Keratinocyte (primary cell): ENCODE data around the gene GPR157. TPM values are rescaled to one million over a fixed set of nuclear protein-coding genes. Genes with fewer than 3 reads are reported as not detected.

Experiments
- DNase-seq: peaks from one replicate; pipeline ENCODE4 v3.0.0-alpha.2; 2011; ENCODE audit warnings: low read depth, missing footprints, low spot score
- FAIRE-seq: peaks from 2 replicates; lab custom pipeline; 2011; peaks lifted over from hg19 to GRCh38; lab: Jason Lieb, UNC
- H2AFZ ChIP-seq: 2 replicates; pipeline ENCODE4 v1.6.0; 2012; ENCODE audit warnings: low read length, control low read depth, inconsistent platforms; ENCODE audit not compliant: control insufficient read depth
- H3K27ac ChIP-seq: 2 replicates; pipeline ENCODE4 v1.5.1; 2011; ENCODE audit warnings: low read length; ENCODE audit not compliant: control insufficient read depth, insufficient read depth
- H3K27me3 ChIP-seq: 3 replicates; pipeline ENCODE4 v1.6.0; 2011; ENCODE audit warnings: low read length; ENCODE audit not compliant: control insufficient read depth, insufficient read depth; ENCODE audit errors: extremely low read depth
- H3K36me3 ChIP-seq, 2 experiments: 2 replicates in 1 of 2; 3 replicates in 1 of 2; pipeline ENCODE4 v1.5.1; 2011; ENCODE audit warnings: low read length in 2 of 2, mild to moderate bottlenecking in 1 of 2; ENCODE audit not compliant: control insufficient read depth in 2 of 2, insufficient read depth in 2 of 2; ENCODE audit errors: extremely low read depth in 1 of 2
- H3K4me1 ChIP-seq: 3 replicates; pipeline ENCODE4 v1.5.1; 2011; ENCODE audit warnings: low read length; ENCODE audit not compliant: control insufficient read depth, insufficient read depth; ENCODE audit errors: extremely low read depth
- H3K4me2 ChIP-seq: 3 replicates; pipeline ENCODE4 v1.6.0; 2011; ENCODE audit warnings: low read depth, low read length; ENCODE audit not compliant: control insufficient read depth, insufficient read depth; ENCODE audit errors: extremely low read depth
- H3K4me3 ChIP-seq, 3 experiments: fragments of 200-600 bp in 1 of 3; sonication (generic) in 1 of 3; 2 replicates in 2 of 3; 3 replicates in 1 of 3; pipeline ENCODE4 v1.5.1; 2011 to 2016; ENCODE audit warnings: low read length in 3 of 3, mild to moderate bottlenecking in 3 of 3, control low read depth in 2 of 3, inconsistent platforms in 1 of 3, low read depth in 1 of 3, mixed read lengths in 1 of 3, mixed run types in 1 of 3, moderate library complexity in 1 of 3; ENCODE audit not compliant: control insufficient read depth in 2 of 3, insufficient read depth in 2 of 3; ENCODE audit errors: extremely low read depth in 1 of 3
- H3K79me2 ChIP-seq: 2 replicates; pipeline ENCODE4 v1.6.0; 2012; ENCODE audit warnings: low read length; ENCODE audit not compliant: control insufficient read depth, insufficient read depth
- H3K9ac ChIP-seq: 3 replicates; pipeline ENCODE4 v1.6.0; 2011; ENCODE audit warnings: low read length; ENCODE audit not compliant: control insufficient read depth, insufficient read depth; ENCODE audit errors: extremely low read depth
- H3K9me1 ChIP-seq: 3 replicates; pipeline ENCODE4 v1.6.0; 2011; ENCODE audit warnings: low read length; ENCODE audit not compliant: control insufficient read depth, insufficient read depth; ENCODE audit errors: extremely low read depth
- H3K9me3 ChIP-seq: 2 replicates; pipeline ENCODE4 v1.5.1; 2012; ENCODE audit warnings: low read depth, low read length; ENCODE audit not compliant: control insufficient read depth
- H4K20me1 ChIP-seq: 3 replicates; pipeline ENCODE4 v1.6.0; 2011; ENCODE audit warnings: low read length; ENCODE audit not compliant: control insufficient read depth, insufficient read depth; ENCODE audit errors: extremely low read depth
- CTCF ChIP-seq, 3 experiments: IDR thresholded peaks in 1 of 3; conservative IDR thresholded peaks in 1 of 3; optimal IDR thresholded peaks in 1 of 3; 2 replicates in 2 of 3; 3 replicates in 1 of 3; pipeline versions ENCODE3 to v1.5.1; 2011; ENCODE audit warnings: low read length in 3 of 3, mild to moderate bottlenecking in 3 of 3, moderate library complexity in 2 of 3, control low read depth in 1 of 3, inconsistent platforms in 1 of 3; ENCODE audit not compliant: insufficient read depth in 2 of 3; ENCODE audit errors: extremely low read depth in 1 of 3
- EZH2 ChIP-seq: IDR thresholded peaks from one replicate; pipeline ENCODE4 v1.6.1; 2012; ENCODE audit warnings: inconsistent platforms, mild to moderate bottlenecking, low read length, moderate library complexity
- dilution Hi-C: fragments of 300-500 bp; cut with MboI; formaldehyde crosslinking; loops from one replicate; pipeline ENCODE4 v1.7.0; 2020; ENCODE audit warnings: low sequenced_read_pairs; ENCODE audit not compliant: extremely low pct_ligation_motif_present
- polyA plus RNA-seq, 5 experiments: library from polyadenylated mRNA; depleted of rRNA in 3 of 5; stranded (reverse) in 3 of 5; stranded (forward) in 1 of 5; unstranded in 1 of 5; fragments of >200 nt; gene quantifications; 1 replicate in 1 of 5; 2 replicates in 3 of 5; 3 replicates in 1 of 5; pipeline versions ENCODE4 v1.2.1 to v1.2.3, GENCODE V29; 2011 to 2012; ENCODE audit warnings: missing spikeins in 2 of 5, low read depth in 1 of 5, low replicate concordance in 1 of 5
- small RNA-seq, 3 experiments: library from RNA; depleted of rRNA; stranded (forward); fragments of <200 nt; gene quantifications; one replicate each; pipeline ENCODE3, GENCODE V24; 2012; ENCODE audit warnings: low read depth in 3 of 3, low replicate concordance in 1 of 3; ENCODE audit not compliant: insufficient read length in 3 of 3

Gene GPR157
- polyA plus RNA-seq, 1 donor (not counting 4 experiments of a cell fraction or from before 2014, with no cell fraction given): 6.5 TPM

- Histone ChIP-seq H3K27ac (no peak overlapping the region), H3K36me3 (no peaks in the 10 kb centered on the region), H3K4me2 (no peak overlapping the region), H2AFZ (no peak overlapping the region), H4K20me1 (no peaks in the 10 kb centered on the region), H3K4me3 (no peak overlapping the region), H3K9me1 (no peaks in the 10 kb centered on the region), H3K27me3 (peaks cover 8% of the 10 kb centered on the region), H3K9me3 (no peaks in the 10 kb centered on the region), H3K4me1 (no peaks in the 10 kb centered on the region), H3K9ac (no peak overlapping the region), H3K79me2 (no peaks in the 10 kb centered on the region)
- dilution Hi-C loops: no loop called here
- DNase-seq: no peak
- TF ChIP-seq EZH2 (no peak), CTCF (optimal IDR thresholded peaks at IDR 0.05 in 1 of 3, IDR thresholded peaks at IDR 0.05 in 1 of 3, conservative IDR thresholded peaks at IDR 0.05 in 1 of 3; ENCODE audit: extremely low read depth in 1 of 3, insufficient read depth in 2 of 3, low read length in 3 of 3) (no peak)
- FAIRE-seq: no peak
Measured at GRCh38 chr1:9050803-9051202, 78.1 kb downstream of the GPR157 start.

Small RNAs within 50 kb of the gene (small RNA-seq; reads per million reads assigned to genes)
- gene RF00424: 0 to 0.67 (median 0.50) reads per million in 3 experiments

Other genes starting within 250 kb of the GPR157 start
- gene CA6, start 183.2 kb downstream of the GPR157 start, polyA plus RNA-seq: not detected in 3 replicates
- not detected in 3 replicates for gene SLC2A7, start 102.7 kb downstream of the GPR157 start, polyA plus RNA-seq
- 0.16 to 1.1 TPM (median 0.77 TPM) in 3 replicates for gene SLC2A5, start 59.5 kb downstream of the GPR157 start, polyA plus RNA-seq
- gene H6PD, start 105.7 kb upstream of the GPR157 start, polyA plus RNA-seq: 3.3 to 4.5 TPM (median 4.4 TPM) in 3 replicates
- 16.9 to 43.2 TPM (median 19.8 TPM) in 3 replicates for gene SPSB1, start 163.8 kb upstream of the GPR157 start, polyA plus RNA-seq